K562 (cell line): ENCODE measurements around the gene MC1R. TPM values are rescaled to one million over a fixed set of nuclear protein-coding genes. Genes with fewer than 3 reads are reported as not detected.

ENCODE experiments used
- ATAC-seq: fragments of 200-7000 bp; cut with Tn5 transposase; 3 replicates; pipeline ENCODE4 v1.9.1; 2020; ENCODE audit warnings: moderate library complexity
- BruUV-seq: library from RNA; stranded (reverse); fragments of 400-500 nt; replicated peaks from 2 replicates; lab custom pipeline; 2021; lab: Mats Ljungman, UMichigan
- CTCF ChIA-PET: fragments of 300-600 bp; formaldehyde crosslinking; extraction: SDS; loops from one replicate; lab custom pipeline; 2021; ENCODE audit warnings: low intra/inter-chr PET ratio; lab: Yijun Ruan, JAX
- POLR2A ChIA-PET: fragments of 300-600, 350-650 bp; sonication (Branson Sonifier 250); formaldehyde crosslinking; extraction: SDS; loops from one replicate; lab custom pipeline; 2021; ENCODE audit warnings: antibody characterized with exemption, inconsistent platforms; lab: Yijun Ruan, JAX
- DNase-seq, 4 experiments: peaks; one replicate each; pipeline versions ENCODE4 v3.0.0 to v3.0.0-alpha.2; 2011 to 2018; ENCODE audit warnings: low spot score in 3 of 4, mixed read lengths in 3 of 4; ENCODE audit errors: extremely low read depth in 1 of 4
- FAIRE-seq: peaks from 2 replicates; lab custom pipeline; 2011; peaks lifted over from hg19 to GRCh38; lab: Jason Lieb, UNC
- H2AFZ ChIP-seq: 2 replicates; pipeline ENCODE4 v1.6.0; 2011; ENCODE audit warnings: low read depth, low read length, control low read depth, inconsistent platforms
- H3K27ac ChIP-seq: fragments of 200-600 bp; 3 replicates; pipeline ENCODE4 v1.8.0; 2011; ENCODE audit warnings: low read depth, mild to moderate bottlenecking, control low read depth, inconsistent platforms, low read length, moderate library complexity, mixed read lengths; ENCODE audit errors: extremely low read depth
- H3K27me3 ChIP-seq, 2 experiments: fragments of 300-600 bp in 1 of 2; 2 replicates in 1 of 2; 3 replicates in 1 of 2; pipeline versions ENCODE4 v1.6.0 to v1.8.0; 2011; ENCODE audit warnings: inconsistent platforms in 2 of 2, low read length in 2 of 2, mild to moderate bottlenecking in 1 of 2, mixed read lengths in 1 of 2, moderate library complexity in 1 of 2; ENCODE audit not compliant: control insufficient read depth in 2 of 2, insufficient read depth in 2 of 2
- H3K36me3 ChIP-seq: fragments of 300-600 bp; 3 replicates; pipeline ENCODE4 v1.8.0; 2011; ENCODE audit warnings: mild to moderate bottlenecking, low read length, inconsistent platforms; ENCODE audit not compliant: control insufficient read depth, insufficient read depth
- H3K4me1 ChIP-seq, 2 experiments: fragments of 200-600 bp in 1 of 2; replicated peaks in 1 of 2; 2 replicates in 1 of 2; 3 replicates in 1 of 2; pipeline versions ENCODE4 v1.5.1 to v1.8.0; 2011; ENCODE audit warnings: inconsistent platforms in 2 of 2, low read length in 2 of 2, mild to moderate bottlenecking in 1 of 2, mixed read lengths in 1 of 2, moderate library complexity in 1 of 2; ENCODE audit not compliant: control insufficient read depth in 2 of 2, insufficient read depth in 2 of 2
- H3K4me2 ChIP-seq: 2 replicates; pipeline ENCODE4 v1.6.1; 2011; ENCODE audit warnings: low read length, control low read depth, inconsistent platforms, mixed read lengths; ENCODE audit not compliant: insufficient read depth
- H3K4me3 ChIP-seq: fragments of 200-600 bp; sonication (generic), shearing (Covaris generic); 2 replicates; pipeline ENCODE4 v1.5.1; 2016; ENCODE audit warnings: control low read depth, inconsistent platforms
- H3K79me2 ChIP-seq: fragments of 200-600 bp; 3 replicates; pipeline ENCODE4 v1.8.0; 2011; ENCODE audit warnings: low read length, inconsistent platforms; ENCODE audit not compliant: control insufficient read depth, insufficient read depth
- H3K9ac ChIP-seq, 2 experiments: 2 replicates each; pipeline versions ENCODE4 v1.6.0 to v1.6.1; 2011; ENCODE audit warnings: low read depth in 2 of 2, low read length in 2 of 2, control low read depth in 1 of 2, inconsistent platforms in 1 of 2, mild to moderate bottlenecking in 1 of 2, mixed read lengths in 1 of 2; ENCODE audit not compliant: insufficient read depth in 1 of 2
- H3K9me1 ChIP-seq: one replicate; pipeline ENCODE4 v1.6.0; 2011; ENCODE audit warnings: inconsistent platforms, mild to moderate bottlenecking, low read length, moderate library complexity; ENCODE audit not compliant: control insufficient read depth, insufficient read depth
- H3K9me3 ChIP-seq: replicated peaks from 2 replicates; pipeline ENCODE4 v1.5.1; 2011; ENCODE audit warnings: low read depth, low read length, inconsistent platforms; ENCODE audit not compliant: control insufficient read depth, insufficient read depth
- H4K20me1 ChIP-seq: replicated peaks from 2 replicates; pipeline ENCODE4 v1.6.1; 2011; ENCODE audit warnings: low read length, inconsistent platforms, mixed read lengths; ENCODE audit not compliant: control insufficient read depth, insufficient read depth
- GABPB2 ChIP-seq: fragments of 250-450 bp; sonication (Bioruptor Pico); conservative IDR thresholded peaks from 2 replicates; pipeline ENCODE4 v1.5.1; 2021; ENCODE audit warnings: mild to moderate bottlenecking
- POLR2A ChIP-seq: fragments of 450-650 bp; conservative IDR thresholded peaks from 2 replicates; pipeline ENCODE4 v1.6.1; 2016
- SPI1 ChIP-seq: IDR thresholded peaks from 2 replicates; pipeline ENCODE4 v1.6.1; 2011; ENCODE audit warnings: low read depth, low read length, control low read depth, borderline replicate concordance
- WGBS: fragments of 100-300 bp; shearing (Covaris generic); methylation state at CpG from one replicate; pipeline ENCODE4 v1.1.6; 2016; ENCODE audit warnings: low coverage, mixed read lengths; ENCODE audit not compliant: insufficient coverage; ENCODE audit errors: missing lambda C conversion rate; 5-methylcytosine and 5-hydroxymethylcytosine counted together
- in situ Hi-C: fragments of 300-500 bp; cut with MboI; formaldehyde crosslinking; loops from 4 replicates; pipeline ENCODE4 v1.15.0; 2018; ENCODE audit warnings: inconsistent platforms, mixed read lengths
- intact Hi-C: fragments of 100-400 bp; cut with micrococcal nuclease; formaldehyde crosslinking; loops from 2 replicates; pipeline ENCODE4 v1.14.2; 2022
- polyA plus RNA-seq, 8 experiments: library from polyadenylated mRNA; depleted of rRNA in 4 of 8; stranded (reverse) in 5 of 8; unstranded in 3 of 8; fragments of >200 nt; fragmentation: Nextera tagmentation in 2 of 8; fragmentation: Illumina TruSeq in 1 of 8; extraction: Ambion mirVana in 2 of 8; extraction: Trizol in 1 of 8; gene quantifications; 2 replicates each; pipeline versions ENCODE4 v1.2.1 to v1.2.3, GENCODE V29; 2011 to 2014; ENCODE audit warnings: inconsistent platforms in 1 of 8, missing spikeins in 1 of 8
- total RNA-seq, 7 experiments: library from RNA; depleted of rRNA in 6 of 7; stranded (reverse); fragments of >200 nt in 6 of 7; fragmentation: Illumina TruSeq in 2 of 7; extraction: Trizol in 2 of 7; gene quantifications; 2 replicates each; pipeline versions ENCODE4 v1.2.1 to v1.2.3, GENCODE V29; 2011 to 2021; ENCODE audit warnings: low replicate concordance in 1 of 7
- TF ChIP-seq, protein P1 (sequence below), 3 experiments: IDR thresholded peaks in 2 of 3; conservative IDR thresholded peaks in 1 of 3; 2 replicates each; pipeline ENCODE4 v1.5.1; 2011 to 2012; ENCODE audit warnings: low read length in 3 of 3, mild to moderate bottlenecking in 3 of 3, control low read depth in 2 of 3, improper control_type of control experiment in 1 of 3, inconsistent platforms in 1 of 3, low read depth in 1 of 3, mixed read lengths in 1 of 3, moderate library complexity in 1 of 3; ENCODE audit not compliant: insufficient read depth in 2 of 3

The MC1R gene
- total and polyA plus RNA-seq, 9 of the 15 experiments (the other 6 are each of a cell fraction or from before 2014, with no cell fraction given) = 0.14 to 5.3 (median 2.5) TPM; not detected in 1

DNA sequence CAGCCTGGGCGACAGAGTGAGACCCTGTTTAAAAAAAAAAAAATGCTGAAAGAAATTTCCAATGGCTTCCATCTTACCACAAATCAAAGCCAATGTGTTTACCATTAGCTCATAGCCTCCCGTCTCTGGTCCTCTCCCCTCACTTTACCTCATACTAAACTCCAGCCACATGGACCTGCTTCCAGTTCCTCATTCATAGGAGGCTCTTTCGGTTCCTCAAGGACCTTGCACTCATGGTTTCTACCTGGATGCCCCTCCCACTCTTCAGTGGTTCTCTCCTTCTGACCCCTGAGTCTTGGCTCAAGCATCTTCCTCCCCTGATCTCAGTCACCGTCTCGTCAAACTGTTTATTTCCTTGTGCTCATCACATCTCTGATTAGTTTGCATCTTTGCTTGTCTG, 26.1 kb downstream of the MC1R start:
- 6% methylated on average over 5 of the region's 5 CpGs for WGBS
- no peaks in the 10 kb centered on the region for H4K20me1 ChIP-seq
- BruUV-seq = no TSS peak
- H3K4me3 ChIP-seq = no peak overlapping the region
- peaks cover 8% of the 10 kb centered on the region for H3K79me2 ChIP-seq
- DNase-seq (no peak), FAIRE-seq (no peak), ATAC-seq (no peak)
- H3K9me1 ChIP-seq = no peaks in the 10 kb centered on the region
- in situ Hi-C loops (no loop called here), intact Hi-C loops (no loop called here)
- H3K27ac ChIP-seq = no peak overlapping the region
- peaks cover 0 to 19% of the 10 kb centered on the region in 2 experiments; a peak in 3 of 5 replicates for H3K4me1 ChIP-seq
- POLR2A ChIA-PET = no interaction called here
- H3K27me3 ChIP-seq = peaks cover 13 to 27% of the 10 kb centered on the region in 2 experiments
- H2AFZ ChIP-seq = no peak overlapping the region
- H3K9me3 ChIP-seq = no peaks in the 10 kb centered on the region
- no peak overlapping the region for H3K4me2 ChIP-seq
- no peak overlapping the region for H3K9ac ChIP-seq
- CTCF ChIA-PET = no interaction called here
- H3K36me3 ChIP-seq = no peaks in the 10 kb centered on the region; the same call in 2 of the 3 replicates
- TF ChIP-seq SPI1 (peak; percentile 60; the same call in 1 of the 2 replicates), GABPB2 (CRISPR knock-in tag) (no peak)

DNA sequence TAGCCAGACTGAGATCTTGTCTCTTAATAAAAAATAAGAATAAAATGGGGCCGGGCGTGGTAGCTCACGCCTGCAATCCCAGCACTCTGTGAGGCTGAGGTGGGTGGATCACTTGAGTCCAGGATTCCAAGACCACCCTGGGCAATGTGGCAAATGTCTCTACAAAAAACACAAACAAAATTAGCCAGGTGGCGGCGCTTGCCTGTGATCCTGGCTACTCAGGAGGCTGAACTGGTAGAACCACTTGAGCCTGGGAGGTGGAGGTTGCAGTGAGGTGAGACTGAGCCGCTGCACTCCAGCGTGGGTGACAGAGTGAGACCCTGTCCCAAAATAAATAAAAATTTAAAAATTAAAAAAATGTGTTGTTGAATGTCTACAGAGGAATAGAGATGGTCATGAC, 27.0 kb downstream of the MC1R start:
- no peaks in the 10 kb centered on the region for H3K9me3 ChIP-seq
- no peak for ATAC-seq
- H3K79me2 ChIP-seq = peaks cover 9% of the 10 kb centered on the region
- intact Hi-C loops (no loop called here), in situ Hi-C loops (no loop called here)
- H3K9ac ChIP-seq = no peak overlapping the region
- no TSS peak for BruUV-seq
- no peak for TF ChIP-seq POLR2A
- TF ChIP-seq, protein P1, sequence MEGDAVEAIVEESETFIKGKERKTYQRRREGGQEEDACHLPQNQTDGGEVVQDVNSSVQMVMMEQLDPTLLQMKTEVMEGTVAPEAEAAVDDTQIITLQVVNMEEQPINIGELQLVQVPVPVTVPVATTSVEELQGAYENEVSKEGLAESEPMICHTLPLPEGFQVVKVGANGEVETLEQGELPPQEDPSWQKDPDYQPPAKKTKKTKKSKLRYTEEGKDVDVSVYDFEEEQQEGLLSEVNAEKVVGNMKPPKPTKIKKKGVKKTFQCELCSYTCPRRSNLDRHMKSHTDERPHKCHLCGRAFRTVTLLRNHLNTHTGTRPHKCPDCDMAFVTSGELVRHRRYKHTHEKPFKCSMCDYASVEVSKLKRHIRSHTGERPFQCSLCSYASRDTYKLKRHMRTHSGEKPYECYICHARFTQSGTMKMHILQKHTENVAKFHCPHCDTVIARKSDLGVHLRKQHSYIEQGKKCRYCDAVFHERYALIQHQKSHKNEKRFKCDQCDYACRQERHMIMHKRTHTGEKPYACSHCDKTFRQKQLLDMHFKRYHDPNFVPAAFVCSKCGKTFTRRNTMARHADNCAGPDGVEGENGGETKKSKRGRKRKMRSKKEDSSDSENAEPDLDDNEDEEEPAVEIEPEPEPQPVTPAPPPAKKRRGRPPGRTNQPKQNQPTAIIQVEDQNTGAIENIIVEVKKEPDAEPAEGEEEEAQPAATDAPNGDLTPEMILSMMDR (IDR thresholded peaks at IDR 0.05 in 2 of 3, conservative IDR thresholded peaks at IDR 0.05 in 1 of 3; ENCODE audit: insufficient read depth in 2 of 3, low read depth in 1 of 3, low read length in 3 of 3) = peak; percentile 13 to 19 (median 14); a peak in 1 of 6 replicates
- H3K4me1 ChIP-seq = peaks cover 0 to 22% of the 10 kb centered on the region in 2 experiments; a peak in 3 of 5 replicates
- peaks cover 2% of the 10 kb centered on the region; the same call in 1 of the 3 replicates for H3K36me3 ChIP-seq
- no peaks in the 10 kb centered on the region for H3K9me1 ChIP-seq
- FAIRE-seq = no peak
- POLR2A ChIA-PET = no interaction called here
- no peaks in the 10 kb centered on the region for H4K20me1 ChIP-seq
- CTCF ChIA-PET = no interaction called here
- 11% methylated on average over 7 of the region's 7 CpGs for WGBS
- no peak overlapping the region for H3K4me3 ChIP-seq
- H3K4me2 ChIP-seq = no peak overlapping the region
- no peak for DNase-seq
- no peak overlapping the region for H2AFZ ChIP-seq
- H3K27me3 ChIP-seq = peaks cover 13 to 27% of the 10 kb centered on the region in 2 experiments
- H3K27ac ChIP-seq = no peak overlapping the region
